Naive B cell (primary cell): ENCODE results near the gene TAAR8. TPM values are rescaled to one million over a fixed set of nuclear protein-coding genes. Genes with fewer than 3 reads are reported as not detected.
A peak's percentile ranks its signal among the peaks of the same experiment; 100 is the strongest.
"Not testable (repeated sequence)": the region's sequence is repeated elsewhere in the genome, so short reads cannot be mapped to it uniquely, and the experiment has no call there.

Experiments
- ATAC-seq, 2 donors: fragments of 150-1000 bp; cut with Tn5 transposase; 2 replicates each; pipeline ENCODE4 v1.10.0; 2021; ENCODE audit warnings: low read depth in 2 of 2, mild to moderate bottlenecking in 2 of 2, moderate library complexity in 2 of 2
- DNase-seq: peaks from one replicate; pipeline ENCODE4 v3.0.0; 2022
- H3K27ac Mint-ChIP-seq, 6 donors: one replicate each; pipeline ENCODE4 v1.8.0; 2020 to 2022; ENCODE audit warnings: mild to moderate bottlenecking in 6 of 6, mixed read lengths in 6 of 6, moderate library complexity in 5 of 6, inconsistent platforms in 2 of 6
- H3K27me3 Mint-ChIP-seq, 3 donors: one replicate each; pipeline ENCODE4 v1.8.0; 2021 to 2022; ENCODE audit warnings: mixed read lengths in 3 of 3, mild to moderate bottlenecking in 1 of 3
- H3K36me3 Mint-ChIP-seq, 2 donors: one replicate each; pipeline ENCODE4 v1.8.0; 2020 to 2022; ENCODE audit warnings: mixed read lengths in 2 of 2, inconsistent platforms in 1 of 2, mild to moderate bottlenecking in 1 of 2
- H3K4me1 Mint-ChIP-seq, 3 donors: one replicate each; pipeline ENCODE4 v1.8.0; 2020 to 2022; ENCODE audit warnings: mixed read lengths in 3 of 3, inconsistent platforms in 1 of 3, mild to moderate bottlenecking in 1 of 3, moderate library complexity in 1 of 3
- H3K4me3 Mint-ChIP-seq, 8 donors: one replicate each; pipeline ENCODE4 v1.8.0; 2020 to 2022; ENCODE audit warnings: mild to moderate bottlenecking in 8 of 8, mixed read lengths in 8 of 8, moderate library complexity in 8 of 8, inconsistent platforms in 2 of 8
- H3K9me3 Mint-ChIP-seq, 7 donors: one replicate each; pipeline ENCODE4 v1.8.0; 2020 to 2022; ENCODE audit warnings: mixed read lengths in 7 of 7, mild to moderate bottlenecking in 5 of 7, inconsistent platforms in 2 of 7, moderate library complexity in 1 of 7
- polyA plus RNA-seq, 6 donors: library from polyadenylated mRNA; unstranded; fragments of 300-500 nt; fragmentation: Illumina TruSeq; gene quantifications; one replicate each; pipeline ENCODE4 v1.2.3, GENCODE V29; 2021; ENCODE audit warnings: low read depth in 6 of 6

TAAR8 gene
- polyA plus RNA-seq, 6 donors from 2014 or later, result not detected

GRCh38 chr6:132520953-132521352 is 31.5 kb upstream of the TAAR8 start:
- H3K36me3 Mint-ChIP-seq, result no peaks in the 10 kb centered on the region
- H3K4me3 Mint-ChIP-seq, result no peak overlapping the region
- peaks cover 0 to 2% (median 0%) of the 10 kb centered on the region in 7 donors for H3K9me3 Mint-ChIP-seq
- H3K4me1 Mint-ChIP-seq, result peaks cover 3 to 7% (median 7%) of the 10 kb centered on the region in 3 donors
- no peak overlapping the region for H3K27ac Mint-ChIP-seq
- ATAC-seq, result no peak
- no peak for DNase-seq
- H3K27me3 Mint-ChIP-seq, result no peaks in the 10 kb centered on the region

- H3K36me3 Mint-ChIP-seq, result no peaks in the 10 kb centered on the region
- ATAC-seq, result no peak
- H3K9me3 Mint-ChIP-seq, result no peaks in the 10 kb centered on the region
- H3K27ac Mint-ChIP-seq, result peak overlapping the region in 1 of 6 donors; percentile 8
- DNase-seq, result no peak
- no peak overlapping the region for H3K4me3 Mint-ChIP-seq
- no peaks in the 10 kb centered on the region for H3K4me1 Mint-ChIP-seq
- H3K27me3 Mint-ChIP-seq, result no peaks in the 10 kb centered on the region
These were observed 27.8 kb upstream of the TAAR8 start for GRCh38 chr6:132524646-132525045.

GRCh38 chr6:132525866-132526265 is 26.6 kb upstream of the TAAR8 start:
- H3K4me1 Mint-ChIP-seq, result peaks cover 3 to 5% (median 3%) of the 10 kb centered on the region in 3 donors
- H3K27ac Mint-ChIP-seq, result peak overlapping the region in 1 of 6 donors; percentile 91
- no peaks in the 10 kb centered on the region for H3K9me3 Mint-ChIP-seq
- no peaks in the 10 kb centered on the region for H3K27me3 Mint-ChIP-seq
- ATAC-seq (no peak), DNase-seq (no peak)
- H3K4me3 Mint-ChIP-seq, result no peak overlapping the region
- H3K36me3 Mint-ChIP-seq, result no peaks in the 10 kb centered on the region

GRCh38 chr6:132526461-132526860 is 26.0 kb upstream of the TAAR8 start:
- Mint-ChIP-seq H3K36me3 (no peaks in the 10 kb centered on the region), H3K4me3 (no peak overlapping the region), H3K27ac (peak overlapping the region in 1 of 6 donors; percentile 91), H3K4me1 (peaks cover 3 to 5% (median 4%) of the 10 kb centered on the region in 3 donors), H3K9me3 (peaks cover 0 to under 1% (median 0%) of the 10 kb centered on the region in 7 donors), H3K27me3 (no peaks in the 10 kb centered on the region)
- no peak for ATAC-seq
- no peak for DNase-seq

GRCh38 chr6:132527791-132528190 is 24.7 kb upstream of the TAAR8 start:
- H3K4me3 Mint-ChIP-seq, result no peak overlapping the region
- H3K27ac Mint-ChIP-seq, result no peak overlapping the region
- ATAC-seq (no peak), DNase-seq (no peak)
- H3K27me3 Mint-ChIP-seq, result no peaks in the 10 kb centered on the region
- H3K4me1 Mint-ChIP-seq, result peaks cover 3 to 5% (median 4%) of the 10 kb centered on the region in 3 donors
- peaks cover 0 to 2% (median 0%) of the 10 kb centered on the region in 7 donors for H3K9me3 Mint-ChIP-seq
- no peaks in the 10 kb centered on the region for H3K36me3 Mint-ChIP-seq

GRCh38 chr6:132530293-132530974 is 22.0 kb upstream of the TAAR8 start:
- Mint-ChIP-seq H3K4me1 (peaks cover 3 to 10% (median 4%) of the 10 kb centered on the region in 3 donors), H3K36me3 (peaks cover 5 to 8% of the 10 kb centered on the region in 2 donors), H3K9me3 (peaks cover 0 to 13% (median 7%) of the 10 kb centered on the region in 7 donors), H3K27me3 (no peaks in the 10 kb centered on the region), H3K27ac (peak overlapping the region in 1 of 6 donors; percentile 28), H3K4me3 (peak overlapping the region; percentile 51 to 92 (median 82))
- DNase-seq (peak; percentile 63), ATAC-seq (peak; percentile 87 to 88)

GRCh38 chr6:132534546-132534945 is 17.9 kb upstream of the TAAR8 start:
- not testable (repeated sequence) for H3K36me3 Mint-ChIP-seq, ATAC-seq, H3K4me3 Mint-ChIP-seq, DNase-seq
- Mint-ChIP-seq H3K9me3 (peaks cover 0 to 15% (median 7%) of the 10 kb centered on the region in 7 donors), H3K27ac (peak overlapping the region in 1 of 6 donors; percentile 71), H3K4me1 (peaks cover 3 to 10% (median 4%) of the 10 kb centered on the region in 3 donors), H3K27me3 (peaks cover 15 to 24% (median 21%) of the 10 kb centered on the region in 3 donors)

- H3K9me3 Mint-ChIP-seq, result peaks cover 0 to 15% (median 7%) of the 10 kb centered on the region in 7 donors
- H3K4me3 Mint-ChIP-seq, result no peak overlapping the region
- peaks cover 5 to 8% of the 10 kb centered on the region in 2 donors for H3K36me3 Mint-ChIP-seq
- peaks cover 0 to 5% (median 0%) of the 10 kb centered on the region in 3 donors for H3K4me1 Mint-ChIP-seq
- H3K27me3 Mint-ChIP-seq, result peaks cover 26 to 33% (median 31%) of the 10 kb centered on the region in 3 donors
- ATAC-seq (no peak), DNase-seq (no peak)
- no peak overlapping the region for H3K27ac Mint-ChIP-seq
These were observed 15.3 kb upstream of the TAAR8 start for GRCh38 chr6:132537145-132537544.

- H3K36me3 Mint-ChIP-seq, result peaks cover 5 to 8% of the 10 kb centered on the region in 2 donors
- no peak within 1 kb of the TSS for H3K4me3 Mint-ChIP-seq
- H3K9me3 Mint-ChIP-seq, result peaks cover 0 to 15% (median 7%) of the 10 kb centered on the region in 7 donors
- DNase-seq, result no peak
- peaks cover 0 to 5% (median 0%) of the 10 kb centered on the region in 3 donors for H3K4me1 Mint-ChIP-seq
- peak within 1 kb of the TSS in 1 of 6 donors; percentile 3 for H3K27ac Mint-ChIP-seq
- ATAC-seq, result no peak
- H3K27me3 Mint-ChIP-seq, result peaks cover 26 to 33% (median 31%) of the 10 kb centered on the region in 3 donors
These were observed 14.5 kb upstream of the TAAR8 start, which contains the start of gene TAAR9 for GRCh38 chr6:132537977-132538376. TSS of gene TAAR9 (plus strand) at chr6:132538277. CDS start at chr6:132538290, 13 bp downstream.

- no peaks in the 10 kb centered on the region for H3K36me3 Mint-ChIP-seq
- H3K27ac Mint-ChIP-seq, result no peak overlapping the region
- H3K4me1 Mint-ChIP-seq, result peaks cover 6 to 9% (median 8%) of the 10 kb centered on the region in 3 donors
- H3K9me3 Mint-ChIP-seq, result no peaks in the 10 kb centered on the region
- no peak overlapping the region for H3K4me3 Mint-ChIP-seq
- ATAC-seq (no peak), DNase-seq (no peak)
- H3K27me3 Mint-ChIP-seq, result peaks cover 9 to 17% (median 16%) of the 10 kb centered on the region in 3 donors
These were observed 7.6 kb upstream of the TAAR8 start for GRCh38 chr6:132544826-132545225.

GRCh38 chr6:132548746-132549463 is 3.6 kb upstream of the TAAR8 start:
- Mint-ChIP-seq H3K4me3 (no peak overlapping the region), H3K27ac (no peak overlapping the region), H3K9me3 (no peaks in the 10 kb centered on the region), H3K4me1 (peaks cover 6 to 9% (median 8%) of the 10 kb centered on the region in 3 donors), H3K27me3 (peaks cover 0 to 19% (median 0%) of the 10 kb centered on the region in 3 donors), H3K36me3 (no peaks in the 10 kb centered on the region)
- no peak for ATAC-seq
- no peak for DNase-seq

GRCh38 chr6:132551214-132551613 is 1.3 kb upstream of the TAAR8 start:
- peak overlapping the region in 1 of 6 donors; percentile 70 for H3K27ac Mint-ChIP-seq

GRCh38 chr6:132560087-132560486 is 7.6 kb downstream of the TAAR8 start:
- not testable (repeated sequence) for H3K4me1 Mint-ChIP-seq, DNase-seq, H3K27ac Mint-ChIP-seq, H3K4me3 Mint-ChIP-seq, ATAC-seq, H3K9me3 Mint-ChIP-seq, H3K36me3 Mint-ChIP-seq
- peaks cover 21 to 43% (median 25%) of the 10 kb centered on the region in 3 donors for H3K27me3 Mint-ChIP-seq

More at GRCh38 chr6:132551214-132551613, 1.3 kb upstream of the TAAR8 start:
- H3K36me3 Mint-ChIP-seq, result no peaks in the 10 kb centered on the region
- no peak for ATAC-seq
- DNase-seq, result no peak
- no peak overlapping the region for H3K4me3 Mint-ChIP-seq
- peaks cover 6 to 9% (median 8%) of the 10 kb centered on the region in 3 donors for H3K4me1 Mint-ChIP-seq
- peaks cover 7 to 24% (median 8%) of the 10 kb centered on the region in 3 donors for H3K27me3 Mint-ChIP-seq
- peaks cover 0 to 2% (median 0%) of the 10 kb centered on the region in 7 donors for H3K9me3 Mint-ChIP-seq
